Endothelial cell of umbilical vein (primary cell): ENCODE measurements around the gene ASB6. TPM values are rescaled to one million over a fixed set of nuclear protein-coding genes. Genes with fewer than 3 reads are reported as not detected.
A peak's percentile ranks its signal among the peaks of the same experiment; 100 is the strongest.

ENCODE experiments used
- BruUV-seq: library from RNA; stranded (reverse); fragments of 400-500 nt; replicated peaks from 2 replicates; lab custom pipeline; 2021; lab: Mats Ljungman, UMichigan
- CTCF ChIA-PET: fragments of 300-600, 350-600 bp; sonication (Branson Sonifier 250); formaldehyde crosslinking; loops from one replicate; lab custom pipeline; 2021; ENCODE audit warnings: antibody characterized with exemption, inconsistent platforms; lab: Charles Lee
- POLR2A ChIA-PET: fragments of 300-600, 350-600 bp; sonication (Branson Sonifier 250); formaldehyde crosslinking; loops from one replicate; lab custom pipeline; 2021; ENCODE audit warnings: antibody characterized with exemption, inconsistent platforms; lab: Charles Lee
- DNase-seq: peaks from one replicate; pipeline ENCODE4 v3.0.0-alpha.2; 2011; ENCODE audit warnings: low read depth, low spot score
- FAIRE-seq: peaks from 2 replicates; lab custom pipeline; 2011; peaks lifted over from hg19 to GRCh38; lab: Jason Lieb, UNC
- H2AFZ ChIP-seq: 2 replicates; pipeline ENCODE4 v1.6.0; 2012; ENCODE audit warnings: low read depth, low read length, control low read depth, inconsistent platforms
- H3K27ac ChIP-seq: 2 replicates; pipeline ENCODE4 v1.5.1; 2011; ENCODE audit warnings: low read depth, mild to moderate bottlenecking, control low read depth, low read length, moderate library complexity; ENCODE audit not compliant: insufficient read depth
- H3K27me3 ChIP-seq, 2 experiments: 2 replicates each; pipeline versions ENCODE4 v1.6.0 to v1.6.1; 2011; ENCODE audit warnings: low read length in 2 of 2, mixed read lengths in 1 of 2; ENCODE audit not compliant: control insufficient read depth in 2 of 2, insufficient read depth in 2 of 2
- H3K36me3 ChIP-seq, 2 experiments: 2 replicates in 1 of 2; 3 replicates in 1 of 2; pipeline ENCODE4 v1.5.1; 2011; ENCODE audit warnings: low read length in 2 of 2, mild to moderate bottlenecking in 1 of 2, moderate library complexity in 1 of 2; ENCODE audit not compliant: control insufficient read depth in 2 of 2, insufficient read depth in 2 of 2; ENCODE audit errors: extremely low read depth in 1 of 2
- H3K4me1 ChIP-seq: 3 replicates; pipeline ENCODE4 v1.5.1; 2011; ENCODE audit warnings: mild to moderate bottlenecking, low read length; ENCODE audit not compliant: control insufficient read depth, insufficient read depth; ENCODE audit errors: extremely low read depth
- H3K4me2 ChIP-seq: 2 replicates; pipeline ENCODE4 v1.6.1; 2011; ENCODE audit warnings: low read length, control low read depth, mixed read lengths; ENCODE audit not compliant: insufficient read depth
- H3K4me3 ChIP-seq, 3 experiments: fragments of 200-600 bp in 1 of 3; sonication (generic), shearing (Covaris generic) in 1 of 3; replicated peaks in 1 of 3; 2 replicates each; pipeline ENCODE4 v1.5.1; 2011 to 2016; ENCODE audit warnings: control low read depth in 3 of 3, low read length in 3 of 3, mild to moderate bottlenecking in 2 of 3, inconsistent platforms in 1 of 3, low read depth in 1 of 3, moderate library complexity in 1 of 3; ENCODE audit not compliant: insufficient read depth in 1 of 3
- H3K79me2 ChIP-seq: 2 replicates; pipeline ENCODE4 v1.6.0; 2012; ENCODE audit warnings: low read length, inconsistent platforms; ENCODE audit not compliant: control insufficient read depth, insufficient read depth
- H3K9ac ChIP-seq: replicated peaks from 2 replicates; pipeline ENCODE3; 2011; ENCODE audit warnings: low read length, control low read depth; ENCODE audit not compliant: insufficient read depth; ENCODE audit errors: extremely low read depth
- H3K9me1 ChIP-seq: replicated peaks from 3 replicates; pipeline ENCODE4 v1.6.0; 2011; ENCODE audit warnings: mild to moderate bottlenecking, low read length; ENCODE audit not compliant: control insufficient read depth, insufficient read depth; ENCODE audit errors: extremely low read depth
- H3K9me3 ChIP-seq: replicated peaks from 2 replicates; pipeline ENCODE4 v1.5.1; 2012; ENCODE audit warnings: low read length, inconsistent platforms; ENCODE audit not compliant: control insufficient read depth, insufficient read depth
- H4K20me1 ChIP-seq: replicated peaks from 2 replicates; pipeline ENCODE3; 2011; ENCODE audit warnings: mild to moderate bottlenecking, low read length; ENCODE audit not compliant: control insufficient read depth, insufficient read depth; ENCODE audit errors: extremely low read depth
- CTCF ChIP-seq, 2 donors: IDR thresholded peaks; 1 replicate in 1 of 2; 2 replicates in 1 of 2; pipeline ENCODE4 v1.5.1; 2011; ENCODE audit warnings: low read length in 2 of 2, mild to moderate bottlenecking in 2 of 2, moderate library complexity in 2 of 2, control low read depth in 1 of 2, inconsistent platforms in 1 of 2, low read depth in 1 of 2; ENCODE audit not compliant: insufficient read depth in 1 of 2; ENCODE audit errors: extremely low read depth in 1 of 2
- EZH2 ChIP-seq: IDR thresholded peaks from 2 replicates; pipeline ENCODE4 v1.6.1; 2012; ENCODE audit warnings: borderline replicate concordance, low read depth, mild to moderate bottlenecking, moderate library complexity, low read length, inconsistent platforms; ENCODE audit not compliant: severe bottlenecking
- FOS ChIP-seq: IDR thresholded peaks from 2 replicates; pipeline ENCODE4 v1.6.1; 2011; ENCODE audit warnings: mild to moderate bottlenecking, low read length, moderate library complexity, borderline replicate concordance; ENCODE audit not compliant: insufficient read depth
- GATA2 ChIP-seq: IDR thresholded peaks from 2 replicates; pipeline ENCODE4 v1.7.0; 2011; ENCODE audit warnings: low read depth, mild to moderate bottlenecking, moderate library complexity, mixed read lengths, low read length; ENCODE audit not compliant: insufficient read length, insufficient read depth
- JUN ChIP-seq: IDR thresholded peaks from 2 replicates; pipeline ENCODE4 v1.6.1; 2011; ENCODE audit warnings: borderline replicate concordance, low read depth; ENCODE audit not compliant: insufficient read length, insufficient read depth
- MAX ChIP-seq: IDR thresholded peaks from 2 replicates; pipeline ENCODE4 v1.6.1; 2011; ENCODE audit not compliant: insufficient read depth, insufficient read length
- MYC ChIP-seq: IDR thresholded peaks from one replicate; pipeline ENCODE4 v1.6.1; 2011; ENCODE audit warnings: mild to moderate bottlenecking, low read depth, low read length
- POLR2A ChIP-seq: IDR thresholded peaks from 2 replicates; pipeline ENCODE4 v1.6.1; 2012; ENCODE audit warnings: low read depth, mild to moderate bottlenecking, control low read depth, low read length
- POLR2AphosphoS5 ChIP-seq: IDR thresholded peaks from 2 replicates; pipeline ENCODE4 v1.6.1; 2012; ENCODE audit warnings: low read depth, mild to moderate bottlenecking, control low read depth, low read length, moderate library complexity; ENCODE audit not compliant: insufficient read depth
- dilution Hi-C: fragments of 300-500 bp; cut with MboI; formaldehyde crosslinking; loops from one replicate; pipeline ENCODE4 v1.15.0; 2019; ENCODE audit warnings: low sequenced_read_pairs; ENCODE audit not compliant: extremely low pct_ligation_motif_present
- intact Hi-C: fragments of 100-400 bp; cut with micrococcal nuclease; formaldehyde crosslinking; loops from one replicate; pipeline ENCODE4 v1.10.0; 2022
- polyA plus RNA-seq, 4 experiments: library from polyadenylated mRNA; depleted of rRNA in 3 of 4; stranded (reverse) in 3 of 4; unstranded in 1 of 4; fragments of >200 nt; gene quantifications; 2 replicates each; pipeline versions ENCODE4 v1.2.1 to v1.2.3, GENCODE V29; 2011 to 2012; ENCODE audit warnings: missing spikeins in 1 of 4
- total RNA-seq: library from RNA; stranded (reverse); gene quantifications from 2 replicates; pipeline ENCODE4 v1.2.3, GENCODE V29; 2021

ASB6 gene
- total and polyA plus RNA-seq, 2 donors (not counting 3 experiments of a cell fraction or from before 2014, with no cell fraction given), result 20.3 to 23.8 TPM

- DNase-seq (no peak), FAIRE-seq (no peak)
- no TSS peak for BruUV-seq
- ChIA-PET POLR2A (no interaction called here), CTCF (interaction anchor here (1.1 to 1.2 kb wide), 2 partner anchors 316 to 424 kb away, joined by 3 read pairs; no protein-coding TSS in a partner anchor)
- Histone ChIP-seq H3K36me3 (no peaks in the 10 kb centered on the region), H3K27ac (no peak overlapping the region), H3K4me3 (no peak overlapping the region), H3K4me2 (peak overlapping the region; percentile 62), H3K27me3 (no peaks in the 10 kb centered on the region), H4K20me1 (no peaks in the 10 kb centered on the region), H3K9ac (peak overlapping the region; percentile 71), H3K9me3 (no peaks in the 10 kb centered on the region), H3K9me1 (no peaks in the 10 kb centered on the region), H3K4me1 (peaks cover 10% of the 10 kb centered on the region), H3K79me2 (no peaks in the 10 kb centered on the region), H2AFZ (peak overlapping the region; percentile 98)
- intact Hi-C loops, result loop anchor here (5.0 kb wide), 1 partner anchor 46 kb away; no protein-coding TSS in a partner anchor
- TF ChIP-seq FOS (no peak), POLR2AphosphoS5 (no peak), EZH2 (no peak), MAX (no peak), MYC (no peak), POLR2A (no peak), GATA2 (no peak), JUN (no peak), CTCF (IDR thresholded peaks at IDR 0.05; ENCODE audit: extremely low read depth in 1 of 2, insufficient read depth in 1 of 2, low read depth in 1 of 2, low read length in 2 of 2) (no peak)
- dilution Hi-C loops, result no loop called here
These were observed 43.8 kb downstream of the ASB6 start for GRCh38 chr9:129598089-129598596.
